Testis (tissue), 2 donors: Measurements from ENCODE around the gene RANBP3.

ENCODE experiments used
- POLR2A ChIP-seq: fragments of 450-650 bp; IDR thresholded peaks from one replicate; pipeline ENCODE4 v1.6.1; 2017; ENCODE audit warnings: antibody characterized with exemption, mild to moderate bottlenecking, moderate library complexity
- TF ChIP-seq, protein P1 (sequence below), 3 experiments: fragments of 450-650 bp in 2 of 3; fragments of 200-600 bp in 1 of 3; sonication (generic) in 1 of 3; IDR thresholded peaks; one replicate each; pipeline ENCODE4 v1.5.1; 2016 to 2019; ENCODE audit warnings: antibody characterized with exemption in 3 of 3, mild to moderate bottlenecking in 2 of 3, moderate library complexity in 1 of 3

DNA sequence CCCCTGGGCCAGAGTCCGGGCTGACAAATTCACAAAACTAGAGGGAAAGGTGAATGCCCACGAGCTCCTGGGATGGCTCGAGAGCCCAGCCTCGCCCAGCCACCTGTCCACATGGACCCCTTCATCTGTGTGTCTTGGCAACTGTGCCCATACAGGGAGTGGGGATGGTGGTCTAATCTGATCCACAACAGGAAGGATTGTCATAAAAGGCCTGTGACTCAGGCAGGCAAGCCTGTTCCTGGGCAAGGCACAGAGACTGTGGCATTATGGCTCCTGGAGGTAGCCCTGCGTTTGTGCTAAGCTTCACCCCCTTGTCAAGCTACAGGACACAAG lies 43.9 kb downstream of the RANBP3 start:
- TF ChIP-seq, protein P1, sequence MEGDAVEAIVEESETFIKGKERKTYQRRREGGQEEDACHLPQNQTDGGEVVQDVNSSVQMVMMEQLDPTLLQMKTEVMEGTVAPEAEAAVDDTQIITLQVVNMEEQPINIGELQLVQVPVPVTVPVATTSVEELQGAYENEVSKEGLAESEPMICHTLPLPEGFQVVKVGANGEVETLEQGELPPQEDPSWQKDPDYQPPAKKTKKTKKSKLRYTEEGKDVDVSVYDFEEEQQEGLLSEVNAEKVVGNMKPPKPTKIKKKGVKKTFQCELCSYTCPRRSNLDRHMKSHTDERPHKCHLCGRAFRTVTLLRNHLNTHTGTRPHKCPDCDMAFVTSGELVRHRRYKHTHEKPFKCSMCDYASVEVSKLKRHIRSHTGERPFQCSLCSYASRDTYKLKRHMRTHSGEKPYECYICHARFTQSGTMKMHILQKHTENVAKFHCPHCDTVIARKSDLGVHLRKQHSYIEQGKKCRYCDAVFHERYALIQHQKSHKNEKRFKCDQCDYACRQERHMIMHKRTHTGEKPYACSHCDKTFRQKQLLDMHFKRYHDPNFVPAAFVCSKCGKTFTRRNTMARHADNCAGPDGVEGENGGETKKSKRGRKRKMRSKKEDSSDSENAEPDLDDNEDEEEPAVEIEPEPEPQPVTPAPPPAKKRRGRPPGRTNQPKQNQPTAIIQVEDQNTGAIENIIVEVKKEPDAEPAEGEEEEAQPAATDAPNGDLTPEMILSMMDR (IDR thresholded peaks at IDR 0.05) = no peak
- no peak for TF ChIP-seq POLR2A
